ENCODE data around the gene ADARB1. TPM values are rescaled to one million over a fixed set of nuclear protein-coding genes. Genes with fewer than 3 reads are reported as not detected.

ADARB1 gene
- total RNA-seq, 4 donors from 2014 or later: 107 to 231 (median 201) TPM

DNA sequence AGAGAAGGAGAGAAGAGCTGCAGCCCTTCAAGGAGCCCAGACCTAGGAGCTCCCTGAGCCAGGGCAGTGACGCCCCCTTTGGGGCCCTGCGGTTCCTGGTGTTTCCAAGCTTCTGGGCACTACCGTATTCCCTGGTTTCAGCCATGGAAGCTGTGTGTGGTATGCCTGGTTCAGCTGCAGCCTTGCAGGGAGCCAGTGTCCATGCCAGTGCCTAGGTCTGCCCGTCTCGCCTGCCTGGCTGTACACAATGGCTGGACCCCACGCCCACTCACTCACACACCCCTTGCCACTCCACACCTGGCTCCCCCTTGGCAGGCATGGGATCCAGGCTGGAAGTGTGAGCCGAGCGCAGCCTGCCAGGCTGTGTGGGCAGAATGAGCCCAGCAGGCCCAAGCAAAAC lies 87.7 kb downstream of the ADARB1 start:
- Histone ChIP-seq H3K27ac (replicated peaks in 1 of 4) (no peak overlapping the region), H3K36me3 (peaks cover 0 to 46% (median 20%) of the 10 kb centered on the region in 4 donors), H3K4me1 (peaks cover 12 to 70% (median 62%) of the 10 kb centered on the region in 4 donors), H3K4me3 (no peak overlapping the region), H3K27me3 (no peaks in the 10 kb centered on the region), H3K9me3 (no peaks in the 10 kb centered on the region)
- WGBS: 92% methylated on average over 6 of the region's 8 CpGs
- intact Hi-C loops (cut with DNase I): no loop called here
- peak; percentile 39 for DNase-seq (ENCODE audit: extremely low spot score)
- no peak for TF ChIP-seq POLR2AphosphoS5 (IDR thresholded peaks at IDR 0.05)

DNA sequence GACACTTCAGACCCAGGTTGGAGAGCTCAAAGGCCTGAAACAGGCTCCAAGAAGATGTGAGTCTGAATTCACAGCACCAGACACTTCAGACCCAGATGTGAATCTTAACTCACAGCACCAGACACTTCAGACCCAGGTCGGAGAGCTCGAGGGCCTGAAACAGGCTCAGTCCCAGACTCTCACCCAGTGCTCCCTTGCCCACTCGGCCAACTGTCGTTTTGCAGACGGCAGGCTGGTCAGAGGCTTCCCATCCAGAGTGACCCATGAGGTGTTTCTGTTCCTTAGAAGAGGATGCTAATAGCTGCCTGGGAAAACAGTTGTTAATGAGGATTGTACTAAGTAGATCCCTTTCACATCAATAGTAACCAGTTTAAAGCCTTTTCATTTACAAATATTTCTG lies 88.4 kb downstream of the ADARB1 start:
- peak; percentile 72 for DNase-seq (ENCODE audit: extremely low spot score)
- Histone ChIP-seq H3K9me3 (no peaks in the 10 kb centered on the region), H3K36me3 (peaks cover 0 to 41% (median 17%) of the 10 kb centered on the region in 4 donors), H3K4me1 (peaks cover 19 to 77% (median 68%) of the 10 kb centered on the region in 4 donors), H3K27me3 (no peaks in the 10 kb centered on the region), H3K4me3 (no peak overlapping the region), H3K27ac (replicated peaks in 1 of 4) (peak overlapping the region in 3 of 4 donors; percentile 61 to 73 (median 65))
- no peak for TF ChIP-seq EP300 (IDR thresholded peaks at IDR 0.05)
- TF ChIP-seq POLR2AphosphoS5 (IDR thresholded peaks at IDR 0.05): no peak
- WGBS: 79% methylated on average over 5 of the region's 5 CpGs
- intact Hi-C loops (cut with DNase I): no loop called here

DNA sequence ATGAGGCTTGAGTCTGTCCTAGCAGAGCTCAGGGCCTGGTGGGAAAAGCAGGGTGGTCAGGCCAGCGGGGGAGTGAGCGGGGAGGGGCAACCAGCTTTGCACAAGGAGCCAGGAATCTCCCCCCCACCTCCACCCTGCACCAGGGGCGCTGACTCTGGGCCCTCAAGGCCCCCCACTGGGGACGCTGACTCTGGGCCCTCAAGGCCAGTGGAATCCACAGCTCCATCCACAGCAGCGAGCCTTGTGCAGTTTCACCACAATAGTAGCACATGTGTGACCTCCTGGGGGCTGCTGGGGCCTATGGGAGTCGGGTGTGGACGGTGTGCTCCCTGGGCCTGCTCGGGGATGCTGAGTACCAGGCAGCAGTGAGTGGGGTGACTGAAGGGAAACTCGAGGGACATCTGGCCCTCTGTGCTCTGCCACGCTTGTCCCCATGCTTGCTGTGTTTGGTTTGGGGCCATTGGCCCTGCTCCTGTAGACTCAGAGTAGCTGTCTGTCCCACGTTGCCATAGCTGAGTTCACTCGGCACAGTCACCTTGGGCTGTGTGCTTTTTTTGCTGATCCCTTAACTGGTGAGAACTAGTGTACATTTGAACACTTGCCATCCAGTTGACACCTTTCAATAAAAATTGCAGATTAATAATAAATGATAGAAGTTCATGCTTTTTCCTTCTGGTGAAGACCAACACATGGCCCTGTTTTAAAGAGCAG lies 89.2 kb downstream of the ADARB1 start:
- WGBS: 87% methylated on average over 11 of the region's 12 CpGs
- intact Hi-C loops (cut with DNase I): no loop called here
- Histone ChIP-seq H3K36me3 (peaks cover 0 to 33% (median 16%) of the 10 kb centered on the region in 4 donors), H3K9me3 (no peaks in the 10 kb centered on the region), H3K27ac (replicated peaks in 1 of 4) (peak overlapping the region; percentile 61 to 74 (median 69)), H3K4me3 (no peak overlapping the region), H3K27me3 (no peaks in the 10 kb centered on the region), H3K4me1 (peaks cover 21 to 84% (median 76%) of the 10 kb centered on the region in 4 donors)
- TF ChIP-seq POLR2A (IDR thresholded peaks at IDR 0.05; ENCODE audit: low read depth): no peak
- no peak for TF ChIP-seq POLR2AphosphoS5 (IDR thresholded peaks at IDR 0.05)
- no peak for TF ChIP-seq EP300 (IDR thresholded peaks at IDR 0.05)
- TF ChIP-seq, protein P1, sequence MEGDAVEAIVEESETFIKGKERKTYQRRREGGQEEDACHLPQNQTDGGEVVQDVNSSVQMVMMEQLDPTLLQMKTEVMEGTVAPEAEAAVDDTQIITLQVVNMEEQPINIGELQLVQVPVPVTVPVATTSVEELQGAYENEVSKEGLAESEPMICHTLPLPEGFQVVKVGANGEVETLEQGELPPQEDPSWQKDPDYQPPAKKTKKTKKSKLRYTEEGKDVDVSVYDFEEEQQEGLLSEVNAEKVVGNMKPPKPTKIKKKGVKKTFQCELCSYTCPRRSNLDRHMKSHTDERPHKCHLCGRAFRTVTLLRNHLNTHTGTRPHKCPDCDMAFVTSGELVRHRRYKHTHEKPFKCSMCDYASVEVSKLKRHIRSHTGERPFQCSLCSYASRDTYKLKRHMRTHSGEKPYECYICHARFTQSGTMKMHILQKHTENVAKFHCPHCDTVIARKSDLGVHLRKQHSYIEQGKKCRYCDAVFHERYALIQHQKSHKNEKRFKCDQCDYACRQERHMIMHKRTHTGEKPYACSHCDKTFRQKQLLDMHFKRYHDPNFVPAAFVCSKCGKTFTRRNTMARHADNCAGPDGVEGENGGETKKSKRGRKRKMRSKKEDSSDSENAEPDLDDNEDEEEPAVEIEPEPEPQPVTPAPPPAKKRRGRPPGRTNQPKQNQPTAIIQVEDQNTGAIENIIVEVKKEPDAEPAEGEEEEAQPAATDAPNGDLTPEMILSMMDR (IDR thresholded peaks at IDR 0.05): no peak
- DNase-seq (ENCODE audit: extremely low spot score): peak; percentile 75

DNA sequence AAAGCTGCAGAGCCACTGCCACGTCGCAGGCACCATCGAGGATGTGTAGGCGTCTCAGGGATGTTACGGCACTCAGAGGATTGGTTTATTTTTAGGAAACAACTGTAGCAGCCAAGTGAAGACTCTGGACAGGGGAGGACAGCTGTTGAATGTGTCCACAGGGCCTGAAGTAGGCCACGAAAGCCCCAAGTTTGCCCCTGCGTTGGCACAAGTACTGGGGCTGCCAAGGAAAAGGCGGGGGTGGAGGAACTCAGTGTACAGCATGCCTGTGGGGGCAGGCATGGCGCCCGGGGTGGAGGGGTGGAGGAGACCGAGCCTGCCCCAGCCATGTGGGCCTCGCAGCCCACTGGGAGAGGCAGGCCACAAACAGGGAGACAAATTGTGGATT lies 89.7 kb downstream of the ADARB1 start:
- H3K27me3 ChIP-seq: no peaks in the 10 kb centered on the region
- H3K27ac ChIP-seq (replicated peaks in 1 of 4): peak overlapping the region; percentile 61 to 74 (median 69)
- no peaks in the 10 kb centered on the region for H3K9me3 ChIP-seq
- 54% methylated on average over 12 of the region's 12 CpGs for WGBS
- peaks cover 21 to 90% (median 82%) of the 10 kb centered on the region in 4 donors for H3K4me1 ChIP-seq
- TF ChIP-seq POLR2AphosphoS5 (IDR thresholded peaks at IDR 0.05): peak in 1 of 2 donors; percentile 48
- no peak for TF ChIP-seq EP300 (IDR thresholded peaks at IDR 0.05)
- intact Hi-C loops (cut with DNase I): no loop called here
- peaks cover 0 to 32% (median 16%) of the 10 kb centered on the region in 4 donors for H3K36me3 ChIP-seq
- no peak overlapping the region for H3K4me3 ChIP-seq
- peak; percentile 83 for DNase-seq (ENCODE audit: extremely low spot score)

DNA sequence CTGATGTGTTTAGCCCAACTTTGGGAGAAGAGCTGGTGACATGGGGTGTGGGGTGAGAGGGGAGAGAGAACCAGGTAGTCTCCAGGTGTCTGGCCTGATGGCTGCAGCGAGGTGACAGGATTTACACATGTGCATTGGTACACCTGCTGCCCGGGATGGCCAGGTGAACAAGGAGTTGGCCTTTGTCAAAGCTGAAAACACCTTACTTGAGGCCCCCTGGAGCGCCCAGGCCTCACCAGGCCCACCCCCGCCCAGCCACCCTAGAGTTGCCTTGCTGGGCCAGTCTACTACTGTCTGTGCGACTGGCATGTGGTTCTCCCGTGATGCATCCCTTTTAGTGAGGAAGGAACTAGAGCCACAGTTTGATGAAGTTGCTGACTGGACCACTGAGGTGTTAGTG lies 90.5 kb downstream of the ADARB1 start:
- peaks cover 27 to 97% (median 89%) of the 10 kb centered on the region in 4 donors for H3K4me1 ChIP-seq
- intact Hi-C loops (cut with DNase I): no loop called here
- no peaks in the 10 kb centered on the region for H3K9me3 ChIP-seq
- no peaks in the 10 kb centered on the region for H3K27me3 ChIP-seq
- no peak overlapping the region for H3K4me3 ChIP-seq
- H3K27ac ChIP-seq (replicated peaks in 1 of 4): peak overlapping the region; percentile 61 to 74 (median 69)
- WGBS: 89% methylated on average over 6 of the region's 6 CpGs
- TF ChIP-seq EP300 (IDR thresholded peaks at IDR 0.05): no peak
- TF ChIP-seq, protein P1 (IDR thresholded peaks at IDR 0.05): no peak
- no peak for TF ChIP-seq POLR2AphosphoS5 (IDR thresholded peaks at IDR 0.05)
- no peak for TF ChIP-seq POLR2A (IDR thresholded peaks at IDR 0.05; ENCODE audit: low read depth)
- peak; percentile 64 for DNase-seq (ENCODE audit: extremely low spot score)
- H3K36me3 ChIP-seq: peaks cover 0 to 26% (median 16%) of the 10 kb centered on the region in 4 donors

DNA sequence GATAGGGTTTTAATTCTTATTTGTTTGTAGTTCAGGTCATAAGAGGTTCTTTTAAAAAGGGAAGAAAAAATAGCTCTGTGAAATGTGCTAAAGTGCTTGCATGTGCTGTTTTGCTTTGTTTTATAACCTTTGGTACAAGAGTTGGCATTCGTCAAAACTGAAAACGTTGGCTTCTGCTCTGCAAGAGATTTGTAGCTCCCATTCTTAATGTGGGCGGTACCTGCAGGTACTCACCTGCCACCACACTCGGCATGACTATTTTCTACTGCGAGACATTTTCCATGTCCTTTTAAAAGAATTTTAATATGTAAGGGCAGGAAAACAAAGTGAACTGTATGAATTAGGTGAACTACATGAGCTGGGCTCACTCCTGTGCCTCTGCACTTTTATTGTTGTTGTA lies 92.6 kb downstream of the ADARB1 start:
- intact Hi-C loops (cut with DNase I): no loop called here

More for the DNA sequence above, 92.6 kb downstream of the ADARB1 start:
- H3K9me3 ChIP-seq: no peaks in the 10 kb centered on the region
- peaks cover 0 to 17% (median 16%) of the 10 kb centered on the region in 4 donors for H3K36me3 ChIP-seq
- 61% methylated on average over 5 of the region's 5 CpGs for WGBS
- H3K4me3 ChIP-seq: no peak overlapping the region
- no peaks in the 10 kb centered on the region for H3K27me3 ChIP-seq
- TF ChIP-seq EP300 (IDR thresholded peaks at IDR 0.05) (no peak), POLR2AphosphoS5 (IDR thresholded peaks at IDR 0.05) (no peak)
- TF ChIP-seq, protein P1 (IDR thresholded peaks at IDR 0.05): no peak
- H3K4me1 ChIP-seq: peaks cover 27 to 85% (median 79%) of the 10 kb centered on the region in 4 donors
- no peak for DNase-seq (ENCODE audit: extremely low spot score)
- H3K27ac ChIP-seq (replicated peaks in 1 of 4): peak overlapping the region; percentile 64 to 70 (median 64)
